ENCODE results near the gene LHX3. TPM values are rescaled to one million over a fixed set of nuclear protein-coding genes. Genes with fewer than 3 reads are reported as not detected.

The LHX3 gene
- total and polyA plus RNA-seq, 11 donors = not detected

GRCh38 chr9:136232969-136233368, 28.0 kb upstream of the LHX3 start:
- intact Hi-C loops (cut with DNase I) = no loop called here
- Histone ChIP-seq H3K36me3 (peaks cover 0 to 18% (median 5%) of the 10 kb centered on the region in 9 donors), H3K9me3 (no peaks in the 10 kb centered on the region), H3K27ac (no peak overlapping the region), H3K27me3 (no peaks in the 10 kb centered on the region), H3K4me1 (peaks cover 0 to 8% (median 2%) of the 10 kb centered on the region in 12 donors), H3K4me3 (no peak overlapping the region)
- ATAC-seq = no peak
- TF ChIP-seq POLR2A (IDR thresholded peaks at IDR 0.05) (no peak), CTCF (IDR thresholded peaks at IDR 0.05) (no peak)
- DNase-seq = no peak
- WGBS, 4 donors = 73 to 80% (median 77%) methylated on average over 10 of the region's 10 CpGs

GRCh38 chr9:136231478-136232297, 26.8 kb upstream of the LHX3 start:
- intact Hi-C loops (cut with DNase I) = no loop called here

GRCh38 chr9:136230773-136231172, 25.8 kb upstream of the LHX3 start:
- no peaks in the 10 kb centered on the region for H3K9me3 ChIP-seq
- peaks cover 0 to 9% (median 5%) of the 10 kb centered on the region in 9 donors for H3K36me3 ChIP-seq
- H3K4me1 ChIP-seq = peaks cover 0 to 8% (median 0%) of the 10 kb centered on the region in 12 donors
- no peak overlapping the region for H3K27ac ChIP-seq
- no peak for TF ChIP-seq CTCF (IDR thresholded peaks at IDR 0.05)
- no peak for TF ChIP-seq POLR2A (IDR thresholded peaks at IDR 0.05)
- ATAC-seq (no peak), DNase-seq (no peak)
- intact Hi-C loops (cut with DNase I) = no loop called here
- no peak overlapping the region for H3K4me3 ChIP-seq
- WGBS, 4 donors = 91 to 97% (median 95%) methylated on average over 9 of the region's 9 CpGs
- H3K27me3 ChIP-seq = no peaks in the 10 kb centered on the region

More at GRCh38 chr9:136231478-136232297, 26.8 kb upstream of the LHX3 start:
- peaks cover 0 to 18% (median 5%) of the 10 kb centered on the region in 9 donors for H3K36me3 ChIP-seq
- H3K4me1 ChIP-seq = peaks cover 0 to 8% (median 0%) of the 10 kb centered on the region in 12 donors
- DNase-seq = no peak
- peak overlapping the region in 3 of 12 donors; percentile 22 to 47 (median 33) for H3K27ac ChIP-seq
- H3K4me3 ChIP-seq = peak overlapping the region in 5 of 12 donors; percentile 1 to 42 (median 3)
- TF ChIP-seq POLR2A (IDR thresholded peaks at IDR 0.05) = no peak
- TF ChIP-seq CTCF (IDR thresholded peaks at IDR 0.05) = no peak
- ATAC-seq = peak in 2 of 4 donors; percentile 42 to 90
- H3K9me3 ChIP-seq = no peaks in the 10 kb centered on the region
- H3K27me3 ChIP-seq = no peaks in the 10 kb centered on the region
- WGBS, 4 donors = 68 to 72% (median 70%) methylated on average over 29 to 31 of the region's 31 CpGs

- 90 to 96% (median 92%) methylated on average over 10 of the region's 10 CpGs for WGBS, 4 donors
- ATAC-seq (no peak), DNase-seq (no peak)
- no peaks in the 10 kb centered on the region for H3K9me3 ChIP-seq
- H3K4me3 ChIP-seq = no peak overlapping the region
- intact Hi-C loops (cut with DNase I) = no loop called here
- H3K27ac ChIP-seq = no peak overlapping the region
- no peaks in the 10 kb centered on the region for H3K27me3 ChIP-seq
- H3K36me3 ChIP-seq = peaks cover 0 to 7% (median 3%) of the 10 kb centered on the region in 9 donors
- H3K4me1 ChIP-seq = peaks cover 0 to 8% (median 0%) of the 10 kb centered on the region in 12 donors
- no peak for TF ChIP-seq POLR2A (IDR thresholded peaks at IDR 0.05)
- no peak for TF ChIP-seq CTCF (IDR thresholded peaks at IDR 0.05)
Observed at GRCh38 chr9:136230365-136230764, 25.4 kb upstream of the LHX3 start.
